ENCODE measurements around the gene PSMA1.

GRCh38 chr11:14539982-14540421 lies 19.8 kb upstream of the PSMA1 start:
- TF ChIP-seq CTCF (IDR thresholded peaks at IDR 0.05; ENCODE audit: borderline replicate concordance, extremely low read depth, low read length, poor library complexity, severe bottlenecking), result peak; percentile 22
- no peak for TF ChIP-seq EZH2 (IDR thresholded peaks at IDR 0.05; ENCODE audit: borderline replicate concordance, low read depth, low read length, severe bottlenecking)
